Spinal cord (tissue), 10 donors: ENCODE results near the gene TBX6. TPM values are rescaled to one million over a fixed set of nuclear protein-coding genes. Genes with fewer than 3 reads are reported as not detected.

Experiments used
- DNase-seq, 6 donors: peaks; one replicate each; pipeline versions ENCODE4 v3.0.0 to v3.0.0-alpha.2; 2013 to 2015; ENCODE audit warnings: low spot score in 6 of 6, low read depth in 4 of 6
- H3K27ac ChIP-seq: one replicate; pipeline ENCODE4 v1.5.1; 2013; ENCODE audit warnings: low read depth, low read length, control low read depth
- H3K27me3 ChIP-seq: one replicate; pipeline ENCODE4 v1.6.1; 2013; ENCODE audit warnings: low read length; ENCODE audit not compliant: control insufficient read depth, insufficient read depth
- H3K36me3 ChIP-seq: one replicate; pipeline ENCODE4 v1.6.1; 2013; ENCODE audit warnings: low read length; ENCODE audit not compliant: control insufficient read depth, insufficient read depth
- H3K4me1 ChIP-seq: one replicate; pipeline ENCODE4 v1.6.1; 2013; ENCODE audit warnings: low read length; ENCODE audit not compliant: control insufficient read depth, insufficient read depth
- H3K4me3 ChIP-seq: one replicate; pipeline ENCODE4 v1.5.1; 2013; ENCODE audit warnings: low read depth, low read length, control low read depth
- H3K9me3 ChIP-seq: one replicate; pipeline ENCODE4 v1.6.1; 2013; ENCODE audit warnings: low read length; ENCODE audit not compliant: control insufficient read depth, insufficient read depth
- WGBS: methylation state at CpG from one replicate; pipeline ENCODE4 v1.1.5; 2013; ENCODE audit warnings: missing lambda C conversion rate; ENCODE audit not compliant: insufficient coverage; 5-methylcytosine and 5-hydroxymethylcytosine counted together
- polyA plus RNA-seq, 2 donors: library from polyadenylated mRNA; unstranded; fragments of 120-200 nt; gene quantifications; one replicate each; pipeline ENCODE4 v1.2.1, GENCODE V29; 2013; ENCODE audit not compliant: insufficient read length in 2 of 2
- total RNA-seq, 2 donors: library from RNA; depleted of rRNA in 1 of 2; stranded (reverse); fragments of 120-200 nt in 1 of 2; fragments of >200 nt in 1 of 2; gene quantifications; one replicate each; pipeline versions ENCODE4 v1.2.3 to v1.2.4, GENCODE V29; 2013 to 2014
- donor health status: healthy.

The TBX6 gene
- total and polyA plus RNA-seq, 4 donors, result 0.20 to 2.7 (median 1.0) TPM

- Histone ChIP-seq H3K27ac (no peak overlapping the region), H3K4me3 (no peak overlapping the region), H3K36me3 (peaks cover 25% of the 10 kb centered on the region), H3K9me3 (no peaks in the 10 kb centered on the region), H3K27me3 (no peaks in the 10 kb centered on the region), H3K4me1 (peaks cover 39% of the 10 kb centered on the region)
- no peak for DNase-seq
- 27% methylated on average over 9 of the region's 10 CpGs for WGBS
Measured at GRCh38 chr16:30054959-30055553, 36.7 kb downstream of the TBX6 start.

- WGBS, result 49% methylated on average over 5 of the region's 8 CpGs
- Histone ChIP-seq H3K4me3 (no peak overlapping the region), H3K36me3 (peaks cover 19% of the 10 kb centered on the region), H3K27ac (no peak overlapping the region), H3K9me3 (no peaks in the 10 kb centered on the region), H3K4me1 (peaks cover 44% of the 10 kb centered on the region), H3K27me3 (no peaks in the 10 kb centered on the region)
- no peak for DNase-seq
Measured at GRCh38 chr16:30054451-30054850, 37.3 kb downstream of the TBX6 start.

GRCh38 chr16:30053376-30054015, 38.2 kb downstream of the TBX6 start:
- Histone ChIP-seq H3K4me3 (peak overlapping the region; percentile 83), H3K27ac (peak overlapping the region; percentile 33), H3K4me1 (peaks cover 47% of the 10 kb centered on the region), H3K27me3 (no peaks in the 10 kb centered on the region), H3K9me3 (no peaks in the 10 kb centered on the region), H3K36me3 (peaks cover 13% of the 10 kb centered on the region)
- DNase-seq, result no peak
- WGBS, result 9% methylated on average over 15 of the region's 19 CpGs

- peak in 5 of 6 donors; percentile 71 to 97 (median 86) for DNase-seq
- H3K4me3 ChIP-seq, result peak overlapping the region; percentile 83
- H3K36me3 ChIP-seq, result peaks cover 13% of the 10 kb centered on the region
- peak overlapping the region; percentile 33 for H3K27ac ChIP-seq
- WGBS, result under 1% methylated on average over 43 of the region's 58 CpGs
- peaks cover 47% of the 10 kb centered on the region for H3K4me1 ChIP-seq
- no peaks in the 10 kb centered on the region for H3K27me3 ChIP-seq
- no peaks in the 10 kb centered on the region for H3K9me3 ChIP-seq
Measured at GRCh38 chr16:30052671-30053372, 38.9 kb downstream of the TBX6 start.

GRCh38 chr16:30051518-30051917, 40.2 kb downstream of the TBX6 start:
- H3K27ac ChIP-seq, result no peak overlapping the region
- DNase-seq, result no peak

GRCh38 chr16:30049871-30050270, 41.9 kb downstream of the TBX6 start:
- Histone ChIP-seq H3K4me1 (peaks cover 44% of the 10 kb centered on the region), H3K27me3 (no peaks in the 10 kb centered on the region), H3K27ac (peak overlapping the region; percentile 64), H3K9me3 (no peaks in the 10 kb centered on the region), H3K36me3 (peaks cover 3% of the 10 kb centered on the region), H3K4me3 (no peak overlapping the region)
- 39% methylated on average over 6 of the region's 8 CpGs for WGBS
- DNase-seq, result peak in 4 of 6 donors; percentile 41 to 92 (median 76)

More at GRCh38 chr16:30051518-30051917, 40.2 kb downstream of the TBX6 start:
- Histone ChIP-seq H3K27me3 (no peaks in the 10 kb centered on the region), H3K9me3 (no peaks in the 10 kb centered on the region), H3K36me3 (peaks cover 13% of the 10 kb centered on the region), H3K4me3 (no peak overlapping the region), H3K4me1 (peaks cover 47% of the 10 kb centered on the region)
- WGBS, result 85% methylated on average over 3 of the region's 3 CpGs

GRCh38 chr16:30046588-30046987, 45.1 kb downstream of the TBX6 start:
- no peak overlapping the region for H3K4me3 ChIP-seq
- no peaks in the 10 kb centered on the region for H3K36me3 ChIP-seq
- DNase-seq, result no peak
- H3K4me1 ChIP-seq, result peaks cover 18% of the 10 kb centered on the region
- no peaks in the 10 kb centered on the region for H3K9me3 ChIP-seq
- H3K27ac ChIP-seq, result no peak overlapping the region
- no peaks in the 10 kb centered on the region for H3K27me3 ChIP-seq
- no CpG with 5 or more reads among the region's 1 CpG for whole genome bisulfite sequencing

- WGBS, result 83% methylated on average over 1 of the region's 8 CpGs
- Histone ChIP-seq H3K27me3 (no peaks in the 10 kb centered on the region), H3K9me3 (no peaks in the 10 kb centered on the region), H3K27ac (no peak overlapping the region), H3K4me3 (no peak overlapping the region), H3K36me3 (no peaks in the 10 kb centered on the region), H3K4me1 (peaks cover 17% of the 10 kb centered on the region)
- no peak for DNase-seq
Measured at GRCh38 chr16:30046178-30046577, 45.5 kb downstream of the TBX6 start.

- Histone ChIP-seq H3K9me3 (no peaks in the 10 kb centered on the region), H3K27me3 (no peaks in the 10 kb centered on the region), H3K27ac (no peak overlapping the region), H3K4me3 (no peak overlapping the region), H3K36me3 (no peaks in the 10 kb centered on the region), H3K4me1 (no peaks in the 10 kb centered on the region)
- DNase-seq, result peak in 2 of 6 donors; percentile 51 to 64
- WGBS, result 83% methylated on average over 1 of the region's 5 CpGs
Measured at GRCh38 chr16:30041841-30042240, 49.9 kb downstream of the TBX6 start.
